HCT116 (cell line): ENCODE measurements around the gene WIZ. TPM values are rescaled to one million over a fixed set of nuclear protein-coding genes. Genes with fewer than 3 reads are reported as not detected.

ENCODE experiments used
- ATAC-seq: fragments of 200-7000 bp; cut with Tn5 transposase; 2 replicates; pipeline ENCODE4 v1.9.1; 2020; ENCODE audit warnings: mild to moderate bottlenecking, moderate library complexity
- BruUV-seq: library from RNA; stranded (reverse); fragments of 400-500 nt; replicated peaks from 2 replicates; lab custom pipeline; 2021; lab: Mats Ljungman, UMichigan
- CTCF ChIA-PET: fragments of 300-600 bp; sonication (Branson Sonifier 250); formaldehyde crosslinking; loops from one replicate; lab custom pipeline; 2021; ENCODE audit warnings: antibody characterized with exemption; lab: Charles Lee
- POLR2A ChIA-PET: fragments of 300-600, 350-600 bp; sonication (Branson Sonifier 250); formaldehyde crosslinking; loops from one replicate; lab custom pipeline; 2021; ENCODE audit warnings: antibody characterized with exemption; lab: Charles Lee
- RAD21 ChIA-PET, 2 experiments: fragments of 300-600 bp; sonication (Branson Sonifier 250); formaldehyde crosslinking; loops; one replicate each; lab custom pipeline; 2023; ENCODE audit warnings: low total read pairs in 2 of 2; ENCODE audit not compliant: uncharacterized antibody in 2 of 2, unreplicated experiment in 2 of 2, low non-redundant PET in 1 of 2; lab: Charles Lee
- DNase-seq: peaks from one replicate; pipeline ENCODE4 v3.0.0-alpha.2; 2010; ENCODE audit warnings: low read depth, low spot score
- H2AFZ ChIP-seq: fragments of 200-600 bp; shearing (Covaris generic), sonication (generic); 2 replicates; pipeline ENCODE4 v1.6.1; 2017; ENCODE audit warnings: low read depth, mixed run types, mixed read lengths, antibody characterized with exemption, low read length; ENCODE audit not compliant: poor library complexity, severe bottlenecking
- H3K27ac ChIP-seq: 2 replicates; pipeline ENCODE4 v1.5.1; 2012; ENCODE audit warnings: low read depth, low read length
- H3K27me3 ChIP-seq: fragments of 200-600 bp; sonication (generic); 2 replicates; pipeline ENCODE4 v1.6.1; 2016; ENCODE audit warnings: mixed run types, low read length, mixed read lengths; ENCODE audit not compliant: insufficient read depth
- H3K36me3 ChIP-seq, 2 experiments: fragments of 200-500 bp in 1 of 2; fragments of 200-600 bp in 1 of 2; sonication (Bioruptor generic) in 1 of 2; sonication (generic) in 1 of 2; 2 replicates each; pipeline versions ENCODE4 v1.5.1 to v1.6.1; 2014 to 2016; ENCODE audit warnings: low read length in 2 of 2, inconsistent platforms in 1 of 2, mixed read lengths in 1 of 2, mixed run types in 1 of 2; ENCODE audit not compliant: insufficient read depth in 2 of 2, control insufficient read depth in 1 of 2
- H3K4me1 ChIP-seq, 2 experiments: fragments of 200-600 bp in 1 of 2; sonication (generic) in 1 of 2; 2 replicates each; pipeline versions ENCODE4 v1.5.1 to v1.6.1; 2012 to 2017; ENCODE audit warnings: low read length in 2 of 2, inconsistent platforms in 1 of 2, mild to moderate bottlenecking in 1 of 2, mixed read lengths in 1 of 2, mixed run types in 1 of 2, moderate library complexity in 1 of 2; ENCODE audit not compliant: insufficient read depth in 2 of 2, control insufficient read depth in 1 of 2
- H3K4me2 ChIP-seq: fragments of 200-600 bp; sonication (generic); 2 replicates; pipeline ENCODE4 v1.6.1; 2017; ENCODE audit warnings: mixed run types, low read length, mixed read lengths
- H3K4me3 ChIP-seq, 2 experiments: fragments of 200-600 bp in 1 of 2; sonication (generic) in 1 of 2; replicated peaks in 1 of 2; 2 replicates each; pipeline ENCODE4 v1.5.1; 2011 to 2016; ENCODE audit warnings: low read length in 2 of 2, control low read depth in 1 of 2, low read depth in 1 of 2, mild to moderate bottlenecking in 1 of 2, mixed read lengths in 1 of 2, mixed run types in 1 of 2
- H3K79me2 ChIP-seq: fragments of 200-600 bp; sonication (generic); 2 replicates; pipeline ENCODE4 v1.6.1; 2017; ENCODE audit warnings: mild to moderate bottlenecking, mixed run types, low read length, moderate library complexity, mixed read lengths; ENCODE audit not compliant: insufficient read depth
- H3K9ac ChIP-seq: fragments of 200-600 bp; sonication (generic); 2 replicates; pipeline ENCODE4 v1.6.1; 2016; ENCODE audit warnings: low read length, mixed read lengths
- H3K9me2 ChIP-seq: fragments of 200-600 bp; sonication (generic), shearing (Covaris generic); 2 replicates; pipeline ENCODE4 v1.6.1; 2017; ENCODE audit warnings: mixed run types, mild to moderate bottlenecking, moderate library complexity; ENCODE audit not compliant: insufficient read depth
- H3K9me3 ChIP-seq, 2 experiments: fragments of 200-500 bp in 1 of 2; fragments of 200-600 bp in 1 of 2; sonication (Bioruptor generic) in 1 of 2; sonication (generic) in 1 of 2; 2 replicates each; pipeline ENCODE4 v1.6.1; 2014 to 2017; ENCODE audit warnings: low read length in 2 of 2, mixed read lengths in 2 of 2, inconsistent platforms in 1 of 2, low read depth in 1 of 2, mild to moderate bottlenecking in 1 of 2, mixed run types in 1 of 2, moderate library complexity in 1 of 2; ENCODE audit not compliant: control insufficient read depth in 1 of 2, insufficient read depth in 1 of 2
- H4K20me1 ChIP-seq: fragments of 200-600 bp; sonication (generic), shearing (Covaris generic); 2 replicates; pipeline ENCODE4 v1.6.1; 2017; ENCODE audit warnings: mixed run types, mild to moderate bottlenecking, moderate library complexity; ENCODE audit not compliant: insufficient read depth
- CBX3 ChIP-seq: IDR thresholded peaks from 2 replicates; pipeline ENCODE4 v1.6.1; 2012; ENCODE audit warnings: low read depth
- CEBPB ChIP-seq: IDR thresholded peaks from 2 replicates; pipeline ENCODE4 v1.6.1; 2012; ENCODE audit warnings: low read depth
- EGR1 ChIP-seq: IDR thresholded peaks from 2 replicates; pipeline ENCODE4 v1.6.1; 2012; ENCODE audit warnings: low read depth
- ELF1 ChIP-seq: IDR thresholded peaks from 2 replicates; pipeline ENCODE4 v1.6.1; 2012; ENCODE audit warnings: low read depth, borderline replicate concordance
- EZH2 ChIP-seq: fragments of 200-600 bp; sonication (generic); IDR thresholded peaks from 2 replicates; pipeline ENCODE4 v1.6.1; 2017; ENCODE audit warnings: antibody characterized with exemption, mixed run types
- EZH2phosphoT487 ChIP-seq: fragments of 200-600 bp; IDR thresholded peaks from 2 replicates; pipeline ENCODE4 v1.6.1; 2018; ENCODE audit warnings: antibody characterized with exemption, borderline replicate concordance
- FOSL1 ChIP-seq: IDR thresholded peaks from 2 replicates; pipeline ENCODE4 v1.6.1; 2012; ENCODE audit warnings: low read depth
- JUND ChIP-seq: IDR thresholded peaks from 2 replicates; pipeline ENCODE4 v1.6.1; 2012
- POLR2A ChIP-seq: IDR thresholded peaks from 2 replicates; pipeline ENCODE4 v1.7.0; 2011; ENCODE audit warnings: borderline replicate concordance; ENCODE audit not compliant: insufficient read depth, insufficient read length; ENCODE audit errors: extremely low read depth
- POLR2AphosphoS5 ChIP-seq: IDR thresholded peaks from 2 replicates; pipeline ENCODE4 v1.6.1; 2011; ENCODE audit warnings: mild to moderate bottlenecking, low read depth, low read length, moderate library complexity
- RAD21 ChIP-seq: IDR thresholded peaks from 2 replicates; pipeline ENCODE4 v1.6.1; 2012; ENCODE audit warnings: low read depth, mild to moderate bottlenecking
- SIN3A ChIP-seq: IDR thresholded peaks from 2 replicates; pipeline ENCODE4 v1.6.1; 2012; ENCODE audit warnings: low read depth
- SP1 ChIP-seq: IDR thresholded peaks from 2 replicates; pipeline ENCODE4 v1.6.1; 2012; ENCODE audit warnings: low read depth
- SRF ChIP-seq: IDR thresholded peaks from 2 replicates; pipeline ENCODE4 v1.6.1; 2012; ENCODE audit warnings: low read depth
- TCF7L2 ChIP-seq: IDR thresholded peaks from 2 replicates; pipeline ENCODE4 v1.7.0; 2011; ENCODE audit warnings: borderline replicate concordance, inconsistent platforms; ENCODE audit not compliant: insufficient read depth, insufficient read length; ENCODE audit errors: extremely low read depth
- YY1 ChIP-seq: IDR thresholded peaks from 2 replicates; pipeline ENCODE4 v1.6.1; 2011; ENCODE audit warnings: low read length, low read depth, moderate library complexity, mild to moderate bottlenecking; ENCODE audit not compliant: insufficient replicate concordance; ENCODE audit errors: extremely low read depth
- ZBTB33 ChIP-seq: IDR thresholded peaks from 2 replicates; pipeline ENCODE4 v1.6.1; 2011; ENCODE audit warnings: mild to moderate bottlenecking, low read length, moderate library complexity; ENCODE audit not compliant: insufficient replicate concordance; ENCODE audit errors: extremely low read depth
- ZFX ChIP-seq: fragments of 450-650 bp; IDR thresholded peaks from 2 replicates; pipeline ENCODE4 v1.6.1; 2017
- ZNF274 ChIP-seq: fragments of 200-500 bp; sonication (Bioruptor generic); IDR thresholded peaks from 2 replicates; pipeline ENCODE4 v1.6.1; 2014; ENCODE audit warnings: mild to moderate bottlenecking, low read depth, low read length, inconsistent platforms
- intact Hi-C: fragments of 100-400 bp; cut with micrococcal nuclease; formaldehyde crosslinking; loops from 2 replicates; pipeline ENCODE4 v1.10.0; 2022
- total RNA-seq: library from RNA; stranded (reverse); gene quantifications from one replicate; pipeline ENCODE4 v1.2.1, GENCODE V29; 2021; ENCODE audit not compliant: unreplicated experiment
- TF ChIP-seq, protein P1 (sequence below): IDR thresholded peaks from 2 replicates; pipeline ENCODE4 v1.6.1; 2012
- TF ChIP-seq, protein P2 (sequence below): IDR thresholded peaks from 2 replicates; pipeline ENCODE4 v1.6.1; 2012; ENCODE audit warnings: low read depth

The WIZ gene
- total RNA-seq, 1 experiment from 2014 or later: 28.4 TPM

DNA sequence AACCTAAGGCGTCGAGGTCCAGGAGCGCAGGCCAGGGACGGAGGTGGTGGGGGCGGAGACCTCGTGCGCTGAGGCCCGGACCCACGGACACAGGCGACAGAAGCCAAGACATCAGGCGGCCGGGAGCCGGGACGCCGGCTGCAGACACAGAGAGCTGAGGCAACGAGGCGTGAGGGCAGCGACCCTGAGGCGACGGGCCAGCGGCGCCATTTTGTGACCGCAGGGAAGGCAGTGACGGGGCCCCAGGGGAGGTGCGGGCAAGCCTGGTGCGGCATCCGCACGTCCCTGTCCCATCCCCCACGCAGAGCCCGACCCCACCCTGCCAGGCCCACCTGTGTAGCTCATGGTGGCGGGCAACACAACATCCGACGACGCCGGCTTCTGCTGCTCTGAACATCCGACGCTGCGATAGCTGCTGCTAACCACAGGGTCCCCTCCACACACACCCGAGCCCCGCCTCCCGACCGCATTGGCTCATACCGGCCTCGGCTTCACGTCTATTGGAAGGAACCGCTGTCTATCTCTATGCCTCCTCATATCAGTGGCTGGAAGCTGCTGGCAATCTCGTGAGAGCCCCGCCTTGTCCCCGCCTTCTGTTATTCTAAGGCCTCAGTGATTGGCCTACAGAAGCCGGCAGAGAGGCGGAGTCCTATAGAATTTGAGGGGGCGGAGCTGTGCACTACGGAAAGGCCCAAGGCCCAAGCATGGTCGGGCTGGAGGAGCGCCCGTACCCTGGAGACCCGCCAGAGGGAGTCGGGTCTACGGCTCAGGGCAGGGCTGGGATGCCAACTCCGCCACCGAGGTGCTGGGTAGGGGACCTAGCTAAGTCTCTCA lies 31.0 kb downstream of the WIZ start, which contains the start of gene AKAP8L:
TSS of gene AKAP8L (minus strand) at position 410 of the 834 bp plus-strand sequence. CDS start at position 345, 65 bp downstream.
- Histone ChIP-seq H3K4me2 (peak within 1 kb of the TSS; percentile 98), H3K27ac (peak within 1 kb of the TSS; percentile 89), H3K4me1 (peaks cover 15 to 16% of the 10 kb centered on the region in 2 experiments; a peak in 3 of 4 replicates), H4K20me1 (no peaks in the 10 kb centered on the region; the same call in 1 of the 2 replicates), H3K27me3 (no peaks in the 10 kb centered on the region), H3K36me3 (peaks cover 12 to 13% of the 10 kb centered on the region in 2 experiments; a peak in 3 of 4 replicates), H3K9ac (peak within 1 kb of the TSS; percentile 99), H2AFZ (no peak within 1 kb of the TSS), H3K4me3 (peak within 1 kb of the TSS; percentile 96 to 100), H3K9me3 (no peaks in the 10 kb centered on the region), H3K79me2 (peaks cover 48% of the 10 kb centered on the region), H3K9me2 (no peaks in the 10 kb centered on the region)
- CTCF ChIA-PET: interaction anchor here (0.7 to 5.7 kb wide), 11 partner anchors 12 to 257 kb away, joined by 3 to 68 read pairs (median 4); partner anchors contain the start of gene AKAP8
- ATAC-seq (peak; percentile 96), DNase-seq (peak; percentile 100)
- no TSS peak for BruUV-seq
- intact Hi-C loops: loop anchor here (1.0 to 2.0 kb wide), 2 partner anchors 38 to 138 kb away; no protein-coding TSS in a partner anchor
- POLR2A ChIA-PET: interaction anchor here (0.6 to 3.0 kb wide), 15 partner anchors 10 to 657 kb away, joined by 3 to 22 read pairs (median 4); partner anchors contain the start of genes AKAP8 and TPM4
- RAD21 ChIA-PET: interaction anchor here (0.5 to 1.5 kb wide), 7 partner anchors 16 to 536 kb away, joined by 3 to 9 read pairs (median 4); partner anchors contain the start of gene AKAP8 (in 1 of the 2)
- no peak for TF ChIP-seq FOSL1
- TF ChIP-seq CEBPB: no peak
- TF ChIP-seq RAD21: peak; percentile 71
- TF ChIP-seq CBX3: no peak
- TF ChIP-seq YY1: peak; percentile 29
- TF ChIP-seq JUND: no peak
- TF ChIP-seq POLR2A: peak; percentile 86
- TF ChIP-seq, protein P1, sequence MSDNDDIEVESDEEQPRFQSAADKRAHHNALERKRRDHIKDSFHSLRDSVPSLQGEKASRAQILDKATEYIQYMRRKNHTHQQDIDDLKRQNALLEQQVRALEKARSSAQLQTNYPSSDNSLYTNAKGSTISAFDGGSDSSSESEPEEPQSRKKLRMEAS: peak; percentile 74; the same call in 1 of the 2 replicates
- peak; percentile 87 for TF ChIP-seq POLR2AphosphoS5
- TF ChIP-seq SP1: peak; percentile 100
- peak; percentile 90 for TF ChIP-seq EGR1
- peak; percentile 31 for TF ChIP-seq TCF7L2
- no peak for TF ChIP-seq ZNF274
- no peak for TF ChIP-seq EZH2phosphoT487
- TF ChIP-seq, protein P2, sequence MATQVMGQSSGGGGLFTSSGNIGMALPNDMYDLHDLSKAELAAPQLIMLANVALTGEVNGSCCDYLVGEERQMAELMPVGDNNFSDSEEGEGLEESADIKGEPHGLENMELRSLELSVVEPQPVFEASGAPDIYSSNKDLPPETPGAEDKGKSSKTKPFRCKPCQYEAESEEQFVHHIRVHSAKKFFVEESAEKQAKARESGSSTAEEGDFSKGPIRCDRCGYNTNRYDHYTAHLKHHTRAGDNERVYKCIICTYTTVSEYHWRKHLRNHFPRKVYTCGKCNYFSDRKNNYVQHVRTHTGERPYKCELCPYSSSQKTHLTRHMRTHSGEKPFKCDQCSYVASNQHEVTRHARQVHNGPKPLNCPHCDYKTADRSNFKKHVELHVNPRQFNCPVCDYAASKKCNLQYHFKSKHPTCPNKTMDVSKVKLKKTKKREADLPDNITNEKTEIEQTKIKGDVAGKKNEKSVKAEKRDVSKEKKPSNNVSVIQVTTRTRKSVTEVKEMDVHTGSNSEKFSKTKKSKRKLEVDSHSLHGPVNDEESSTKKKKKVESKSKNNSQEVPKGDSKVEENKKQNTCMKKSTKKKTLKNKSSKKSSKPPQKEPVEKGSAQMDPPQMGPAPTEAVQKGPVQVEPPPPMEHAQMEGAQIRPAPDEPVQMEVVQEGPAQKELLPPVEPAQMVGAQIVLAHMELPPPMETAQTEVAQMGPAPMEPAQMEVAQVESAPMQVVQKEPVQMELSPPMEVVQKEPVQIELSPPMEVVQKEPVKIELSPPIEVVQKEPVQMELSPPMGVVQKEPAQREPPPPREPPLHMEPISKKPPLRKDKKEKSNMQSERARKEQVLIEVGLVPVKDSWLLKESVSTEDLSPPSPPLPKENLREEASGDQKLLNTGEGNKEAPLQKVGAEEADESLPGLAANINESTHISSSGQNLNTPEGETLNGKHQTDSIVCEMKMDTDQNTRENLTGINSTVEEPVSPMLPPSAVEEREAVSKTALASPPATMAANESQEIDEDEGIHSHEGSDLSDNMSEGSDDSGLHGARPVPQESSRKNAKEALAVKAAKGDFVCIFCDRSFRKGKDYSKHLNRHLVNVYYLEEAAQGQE: no peak
- no peak for TF ChIP-seq EZH2
- no peak; the same call in 1 of the 2 replicates for TF ChIP-seq ELF1
- peak; percentile 60; the same call in 1 of the 2 replicates for TF ChIP-seq ZFX
- TF ChIP-seq SRF: no peak
- TF ChIP-seq SIN3A: no peak; the same call in 1 of the 2 replicates
- peak; percentile 54 for TF ChIP-seq ZBTB33
